Measurements from ENCODE around the gene KLHL17.
"Not testable (repeated sequence)": the region's sequence is repeated elsewhere in the genome, so short reads cannot be mapped to it uniquely, and the experiment has no call there.

The KLHL17 gene

GRCh38 chr1:1006305-1007159 lies 46.1 kb downstream of the KLHL17 start:
- no peak for DNase-seq (ENCODE audit: extremely low read depth, low read depth)
- no peak for TF ChIP-seq CTCF (IDR thresholded peaks at IDR 0.05; ENCODE audit: low read depth, low read length)

GRCh38 chr1:1010131-1010530 lies 49.7 kb downstream of the KLHL17 start:
- DNase-seq (ENCODE audit: extremely low read depth, low read depth) = not testable (repeated sequence)

GRCh38 chr1:1011396-1011949 lies 51.1 kb downstream of the KLHL17 start:
- no peak for TF ChIP-seq CTCF (IDR thresholded peaks at IDR 0.05; ENCODE audit: low read depth, low read length)

GRCh38 chr1:1012736-1013104 lies 52.3 kb downstream of the KLHL17 start:
- DNase-seq (ENCODE audit: extremely low read depth, low read depth) = not testable (repeated sequence)

More at GRCh38 chr1:1011396-1011949, 51.1 kb downstream of the KLHL17 start:
- DNase-seq (ENCODE audit: extremely low read depth, low read depth) = no peak

DNA sequence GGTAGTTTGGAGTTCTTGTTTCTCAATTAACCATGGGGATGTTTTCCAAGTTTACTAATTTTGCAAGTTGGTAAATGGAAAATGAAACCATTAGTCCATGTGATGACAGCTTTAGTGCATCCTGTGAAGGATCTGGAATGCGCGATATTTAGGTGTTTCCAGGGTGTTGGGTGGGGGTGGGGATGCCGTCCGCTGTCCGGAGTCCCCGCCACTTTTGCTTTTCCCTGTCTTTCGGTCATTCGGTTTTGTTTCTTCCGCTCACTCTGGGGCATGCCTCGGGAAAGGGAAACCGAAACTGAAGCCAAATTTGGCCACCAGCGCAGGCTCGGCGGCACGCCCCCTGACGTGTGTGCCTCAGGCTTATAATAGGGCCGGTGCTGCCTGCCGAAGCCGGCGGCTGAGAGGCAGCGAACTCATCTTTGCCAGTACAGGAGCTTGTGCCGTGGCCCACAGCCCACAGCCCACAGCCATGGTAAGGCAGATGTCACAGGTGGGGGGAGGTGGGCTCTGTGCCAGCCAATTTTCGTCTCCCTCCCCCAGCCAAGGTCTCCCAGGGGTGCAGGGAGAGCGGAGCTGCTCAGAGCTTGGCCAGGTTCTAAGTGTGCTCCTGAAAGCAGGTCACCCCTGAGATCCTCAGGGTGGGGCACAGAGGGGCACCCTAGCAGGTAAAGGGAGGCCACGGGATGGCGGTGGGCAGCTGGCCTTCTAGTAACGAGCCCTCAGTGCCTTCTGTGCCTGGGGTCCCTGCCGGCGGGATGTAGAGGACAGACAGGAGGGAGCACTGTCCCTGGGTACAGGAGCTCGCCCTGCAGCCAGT lies 52.9 kb downstream of the KLHL17 start, which contains the start of gene ISG15:
TSS of gene ISG15 (plus strand) at position 393 of the 817 bp plus-strand sequence. CDS start at position 470, 77 bp downstream.
- DNase-seq (ENCODE audit: extremely low read depth, low read depth) = peak; percentile 57
- TF ChIP-seq CTCF (IDR thresholded peaks at IDR 0.05; ENCODE audit: low read depth, low read length) = no peak

DNA sequence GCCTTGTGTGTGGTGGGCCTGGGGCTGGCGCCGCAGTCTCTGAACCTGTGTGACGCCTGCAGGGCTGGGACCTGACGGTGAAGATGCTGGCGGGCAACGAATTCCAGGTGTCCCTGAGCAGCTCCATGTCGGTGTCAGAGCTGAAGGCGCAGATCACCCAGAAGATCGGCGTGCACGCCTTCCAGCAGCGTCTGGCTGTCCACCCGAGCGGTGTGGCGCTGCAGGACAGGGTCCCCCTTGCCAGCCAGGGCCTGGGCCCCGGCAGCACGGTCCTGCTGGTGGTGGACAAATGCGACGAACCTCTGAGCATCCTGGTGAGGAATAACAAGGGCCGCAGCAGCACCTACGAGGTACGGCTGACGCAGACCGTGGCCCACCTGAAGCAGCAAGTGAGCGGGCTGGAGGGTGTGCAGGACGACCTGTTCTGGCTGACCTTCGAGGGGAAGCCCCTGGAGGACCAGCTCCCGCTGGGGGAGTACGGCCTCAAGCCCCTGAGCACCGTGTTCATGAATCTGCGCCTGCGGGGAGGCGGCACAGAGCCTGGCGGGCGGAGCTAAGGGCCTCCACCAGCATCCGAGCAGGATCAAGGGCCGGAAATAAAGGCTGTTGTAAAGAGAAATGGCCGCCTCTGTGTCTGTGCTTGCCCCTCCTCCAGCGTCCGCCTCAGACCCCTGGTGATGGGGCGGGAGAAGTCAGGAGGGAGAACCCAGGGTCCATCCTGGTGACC lies 53.7 kb downstream of the KLHL17 start:
- no peak for DNase-seq (ENCODE audit: extremely low read depth, low read depth)
- no peak for TF ChIP-seq CTCF (IDR thresholded peaks at IDR 0.05; ENCODE audit: low read depth, low read length)

DNA sequence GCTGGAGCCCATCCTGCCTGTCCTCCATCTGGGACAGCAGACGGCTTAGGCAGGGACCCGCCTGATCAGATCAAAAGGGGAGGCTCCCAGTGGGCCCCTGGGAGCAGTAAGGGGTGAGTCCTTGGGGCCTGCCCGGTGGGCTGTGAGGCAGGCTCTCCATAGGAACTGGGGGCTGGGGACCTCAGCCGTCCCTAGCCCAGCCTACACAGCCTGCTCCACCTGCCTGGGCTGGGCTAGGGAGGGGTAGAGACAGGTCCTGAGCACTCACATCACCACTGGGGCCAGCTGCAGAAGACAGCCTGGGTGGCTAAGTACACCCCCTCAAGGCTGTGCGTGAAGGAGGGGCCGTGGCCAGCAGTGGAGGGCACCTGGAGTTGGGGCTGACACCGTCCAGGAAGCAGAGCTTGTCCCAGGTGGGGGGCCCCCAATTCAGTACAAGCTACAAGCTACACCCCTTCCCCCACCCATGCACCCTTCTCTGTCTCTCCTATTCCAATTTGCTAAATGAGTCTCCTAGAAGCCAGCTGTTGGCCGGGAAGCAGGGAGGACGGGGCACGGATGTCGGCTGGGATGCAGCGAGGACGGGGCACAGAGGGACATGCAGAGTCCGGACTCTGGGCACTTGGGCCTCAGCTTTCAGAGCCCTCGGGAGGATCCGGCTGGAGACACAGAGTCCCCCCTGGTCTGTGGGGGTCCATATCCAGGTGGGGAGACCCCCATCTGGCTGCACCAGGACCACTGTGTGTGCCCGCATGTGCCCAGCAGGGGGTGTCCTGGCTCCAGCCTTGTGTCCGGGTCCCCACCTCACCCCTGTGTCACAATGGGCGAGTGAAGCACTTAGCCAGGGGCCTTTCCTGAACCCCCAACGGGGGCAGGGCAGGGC lies 54.7 kb downstream of the KLHL17 start:
- peak; percentile 32 for TF ChIP-seq CTCF (IDR thresholded peaks at IDR 0.05; ENCODE audit: low read depth, low read length)
- no peak for DNase-seq (ENCODE audit: extremely low read depth, low read depth)
